ENCODE results near the gene VPS35L. TPM values are rescaled to one million over a fixed set of nuclear protein-coding genes. Genes with fewer than 3 reads are reported as not detected.

VPS35L gene
- polyA plus RNA-seq, 1 experiment: 83.2 TPM

GRCh38 chr16:19688396-19689024 lies 133.0 kb downstream of the VPS35L start:
- no peaks in the 10 kb centered on the region for H3K27me3 ChIP-seq (ENCODE audit: control insufficient read depth, insufficient read depth, low read length)
- no peak for DNase-seq (ENCODE audit: low read depth)

GRCh38 chr16:19689342-19689741 lies 133.8 kb downstream of the VPS35L start:
- DNase-seq (ENCODE audit: low read depth): no peak
- ChIA-PET POLR2A (no interaction called here), CTCF (no interaction called here)
- Histone ChIP-seq H3K36me3 (ENCODE audit: control insufficient read depth, insufficient read depth, low read length) (peaks cover 5% of the 10 kb centered on the region), H3K4me3 (ENCODE audit: low read depth, low read length) (no peak overlapping the region), H3K27me3 (ENCODE audit: control insufficient read depth, insufficient read depth, low read length) (no peaks in the 10 kb centered on the region)
- no peak for TF ChIP-seq CTCF (IDR thresholded peaks at IDR 0.05; ENCODE audit: insufficient read depth, low read depth, low read length)

More at GRCh38 chr16:19688396-19689024, 133.0 kb downstream of the VPS35L start:
- H3K36me3 ChIP-seq (ENCODE audit: control insufficient read depth, insufficient read depth, low read length): peaks cover 7% of the 10 kb centered on the region
- no peak overlapping the region for H3K4me3 ChIP-seq (ENCODE audit: low read depth, low read length)
- ChIA-PET POLR2A (no interaction called here), CTCF (no interaction called here)
- TF ChIP-seq CTCF (IDR thresholded peaks at IDR 0.05; ENCODE audit: insufficient read depth, low read depth, low read length): no peak

DNA sequence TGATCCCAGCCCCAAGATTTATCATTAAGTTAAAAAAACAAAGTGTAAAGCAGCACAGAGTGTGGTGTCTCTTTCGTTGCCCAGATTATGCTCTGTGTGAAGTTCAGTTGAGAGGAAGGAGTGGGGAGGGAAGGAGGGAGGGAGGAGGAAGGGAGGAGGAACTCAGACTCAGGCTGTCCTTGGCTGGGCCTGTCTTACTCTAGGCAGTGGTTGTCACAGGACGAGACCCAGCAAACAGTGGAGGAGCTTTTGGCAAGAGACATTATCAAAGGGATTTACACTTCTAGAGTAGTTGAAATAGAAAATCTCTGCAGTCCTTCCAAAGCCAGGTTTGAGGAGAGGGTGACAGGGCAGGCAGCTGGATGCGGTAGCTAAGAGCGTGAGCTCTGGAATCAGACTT lies 134.7 kb downstream of the VPS35L start:
- no peak for DNase-seq (ENCODE audit: low read depth)
- CTCF ChIA-PET: no interaction called here
- POLR2A ChIA-PET: no interaction called here
- no peak for TF ChIP-seq CTCF (IDR thresholded peaks at IDR 0.05; ENCODE audit: insufficient read depth, low read depth, low read length)
- no peak overlapping the region for H3K4me3 ChIP-seq (ENCODE audit: low read depth, low read length)
- no peaks in the 10 kb centered on the region for H3K27me3 ChIP-seq (ENCODE audit: control insufficient read depth, insufficient read depth, low read length)
- H3K36me3 ChIP-seq (ENCODE audit: control insufficient read depth, insufficient read depth, low read length): peaks cover 5% of the 10 kb centered on the region

GRCh38 chr16:19691161-19691711 lies 135.7 kb downstream of the VPS35L start:
- no peak for TF ChIP-seq CTCF (IDR thresholded peaks at IDR 0.05; ENCODE audit: insufficient read depth, low read depth, low read length)
- Histone ChIP-seq H3K36me3 (ENCODE audit: control insufficient read depth, insufficient read depth, low read length) (peaks cover 3% of the 10 kb centered on the region), H3K27me3 (ENCODE audit: control insufficient read depth, insufficient read depth, low read length) (no peaks in the 10 kb centered on the region), H3K4me3 (ENCODE audit: low read depth, low read length) (no peak overlapping the region)
- POLR2A ChIA-PET: no interaction called here
- CTCF ChIA-PET: no interaction called here
- no peak for DNase-seq (ENCODE audit: low read depth)

- ChIA-PET CTCF (no interaction called here), POLR2A (no interaction called here)
- DNase-seq (ENCODE audit: low read depth): no peak
Observed at GRCh38 chr16:19694989-19695388, 139.5 kb downstream of the VPS35L start.

More at GRCh38 chr16:19694989-19695388, 139.5 kb downstream of the VPS35L start:
- H3K4me3 ChIP-seq (ENCODE audit: low read depth, low read length): no peak overlapping the region
- no peaks in the 10 kb centered on the region for H3K27me3 ChIP-seq (ENCODE audit: control insufficient read depth, insufficient read depth, low read length)
- no peak for TF ChIP-seq CTCF (IDR thresholded peaks at IDR 0.05; ENCODE audit: insufficient read depth, low read depth, low read length)
- H3K36me3 ChIP-seq (ENCODE audit: control insufficient read depth, insufficient read depth, low read length): peaks cover 4% of the 10 kb centered on the region
